Left forelimb (tissue), 1 donor: ENCODE data around the gene MKKS.
"Not testable (repeated sequence)": the region's sequence is repeated elsewhere in the genome, so short reads cannot be mapped to it uniquely, and the experiment has no call there.

Source experiments
- DNase-seq: peaks from one replicate; pipeline ENCODE4 v3.0.0-alpha.2; 2018; ENCODE audit warnings: low spot score

MKKS gene

GRCh38 chr20:10448270-10449156 lies 14.5 kb upstream of the MKKS start:
- no peak for DNase-seq

- no peak for DNase-seq
These were observed 13.0 kb upstream of the MKKS start for GRCh38 chr20:10447028-10447427.

- DNase-seq = no peak
These were observed 11.7 kb upstream of the MKKS start for GRCh38 chr20:10445758-10446157.

- no peak for DNase-seq
These were observed 9.9 kb upstream of the MKKS start for GRCh38 chr20:10443936-10444335.

GRCh38 chr20:10438217-10438616 lies 4.2 kb upstream of the MKKS start:
- DNase-seq = no peak

- no peak for DNase-seq
These were observed 2.2 kb upstream of the MKKS start for GRCh38 chr20:10436053-10436699.

- peak; percentile 90 for DNase-seq
These were observed 1.1 kb upstream of the MKKS start, which contains the start of gene SLX4IP for GRCh38 chr20:10434832-10435812. Gene SLX4IP, plus strand, starts transcription at chr20:10435305. Its CDS starts 22,900 bp downstream, at chr20:10458205.

GRCh38 chr20:10434467-10434831 lies 427 bp upstream of the MKKS start:
- peak; percentile 90 for DNase-seq

GRCh38 chr20:10433014-10433622 lies 904 bp downstream of the MKKS start:
- DNase-seq = no peak

- DNase-seq = no peak
These were observed 1.9 kb downstream of the MKKS start for GRCh38 chr20:10432079-10432478.

GRCh38 chr20:10430704-10431103 lies 3.3 kb downstream of the MKKS start:
- DNase-seq = no peak

- DNase-seq = no peak
These were observed 4.0 kb downstream of the MKKS start for GRCh38 chr20:10430000-10430466.

- no peak for DNase-seq
These were observed 4.5 kb downstream of the MKKS start for GRCh38 chr20:10429443-10429981.

GRCh38 chr20:10428008-10428407 lies 6.0 kb downstream of the MKKS start:
- no peak for DNase-seq

- DNase-seq = no peak
These were observed 6.8 kb downstream of the MKKS start for GRCh38 chr20:10427060-10427692.

- no peak for DNase-seq
These were observed 10.3 kb downstream of the MKKS start for GRCh38 chr20:10423735-10424134.

- DNase-seq = no peak
These were observed 14.4 kb downstream of the MKKS start for GRCh38 chr20:10419550-10420133.

GRCh38 chr20:10417218-10417617 lies 16.8 kb downstream of the MKKS start:
- not testable (repeated sequence) for DNase-seq

- no peak for DNase-seq
These were observed 18.9 kb downstream of the MKKS start for GRCh38 chr20:10415013-10415650.
